GM12891 (cell line): ENCODE data around the gene SYNPR.

Experiments used
- DNase-seq: peaks from one replicate; pipeline ENCODE4 v3.0.0; 2011; ENCODE audit warnings: low spot score; ENCODE audit not compliant: insufficient read length
- FAIRE-seq: peaks from 2 replicates; lab custom pipeline; 2011; peaks lifted over from hg19 to GRCh38; lab: Jason Lieb, UNC
- PAX5 ChIP-seq: IDR thresholded peaks from 2 replicates; pipeline ENCODE4 v1.6.1; 2011; ENCODE audit warnings: low read length, moderate library complexity, mild to moderate bottlenecking; ENCODE audit not compliant: insufficient read depth, severe bottlenecking
- POLR2A ChIP-seq: IDR thresholded peaks from 2 replicates; pipeline ENCODE4 v1.6.1; 2011; ENCODE audit warnings: low read depth, low read length, control low read depth
- POLR2AphosphoS5 ChIP-seq: IDR thresholded peaks from 2 replicates; pipeline ENCODE4 v1.6.1; 2011; ENCODE audit warnings: low read depth, low read length, control low read depth
- POU2F2 ChIP-seq: IDR thresholded peaks from 2 replicates; pipeline ENCODE4 v1.6.1; 2011; ENCODE audit warnings: low read depth, mild to moderate bottlenecking, control low read depth, low read length, moderate library complexity
- SPI1 ChIP-seq: IDR thresholded peaks from 2 replicates; pipeline ENCODE4 v1.6.1; 2011; ENCODE audit warnings: low read depth, low read length, control low read depth
- TAF1 ChIP-seq: IDR thresholded peaks from 2 replicates; pipeline ENCODE4 v1.6.1; 2011; ENCODE audit warnings: low read depth, low read length, control low read depth

The SYNPR gene

DNA sequence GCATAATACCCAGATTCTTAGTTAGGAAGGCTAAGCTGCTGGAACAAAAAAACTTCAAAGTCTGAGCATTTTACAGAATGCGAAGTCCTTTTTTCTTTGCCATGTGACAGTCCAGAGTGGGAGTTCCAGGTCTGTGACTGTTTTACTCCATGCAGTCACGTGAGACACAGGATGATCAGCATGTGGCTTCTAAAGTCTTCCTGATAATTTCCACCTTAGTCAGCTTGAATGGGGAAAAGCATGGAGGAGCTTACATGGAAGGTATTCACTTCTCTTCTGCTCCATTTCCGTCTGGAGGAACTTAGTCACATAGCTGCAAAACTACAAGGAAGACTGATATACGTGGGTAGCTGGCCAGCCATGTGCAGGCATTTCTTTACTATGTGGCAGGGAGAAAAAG, 376.1 kb downstream of the SYNPR start:
- FAIRE-seq (no peak), DNase-seq (no peak)
- TF ChIP-seq POU2F2 (no peak), PAX5 (no peak)

GRCh38 chr3:63654931-63655330, 376.8 kb downstream of the SYNPR start:
- TF ChIP-seq POU2F2 (no peak), POLR2AphosphoS5 (no peak), SPI1 (no peak), PAX5 (no peak), TAF1 (no peak), POLR2A (no peak)
- no peak for DNase-seq
- FAIRE-seq, result no peak

GRCh38 chr3:63655519-63655918, 377.4 kb downstream of the SYNPR start:
- TF ChIP-seq POLR2A, result no peak
- no peak for TF ChIP-seq POLR2AphosphoS5
- no peak for TF ChIP-seq PAX5
- no peak for TF ChIP-seq SPI1
- TF ChIP-seq POU2F2, result no peak
- no peak for TF ChIP-seq TAF1
- no peak for DNase-seq
- FAIRE-seq, result no peak

GRCh38 chr3:63656786-63657185, 378.7 kb downstream of the SYNPR start:
- DNase-seq (no peak), FAIRE-seq (no peak)
- no peak for TF ChIP-seq SPI1
- TF ChIP-seq POU2F2, result no peak
- no peak for TF ChIP-seq TAF1
- TF ChIP-seq POLR2A, result no peak
- no peak for TF ChIP-seq POLR2AphosphoS5
- TF ChIP-seq PAX5, result no peak

DNA sequence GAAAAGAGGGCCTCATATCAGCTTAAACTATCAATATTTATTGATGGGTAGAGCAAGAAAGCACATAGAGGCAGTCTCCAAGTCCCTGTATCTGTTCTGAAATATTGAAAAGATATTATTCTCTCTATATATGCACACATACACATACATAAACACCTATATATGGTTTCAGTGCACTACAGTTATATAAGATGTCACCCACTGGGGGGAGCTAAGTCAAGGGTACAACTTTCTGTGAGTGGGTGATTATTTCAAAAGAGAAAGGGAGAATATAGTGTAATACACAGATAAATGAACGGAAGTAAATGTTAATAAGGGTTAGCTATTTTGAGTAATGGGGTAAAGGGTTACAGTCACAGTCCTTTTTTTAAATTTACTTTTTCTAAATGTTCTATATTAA, 383.1 kb downstream of the SYNPR start:
- TF ChIP-seq POLR2AphosphoS5 (no peak), POU2F2 (no peak), TAF1 (no peak), PAX5 (no peak), SPI1 (no peak), POLR2A (no peak)
- FAIRE-seq, result no peak
- DNase-seq, result no peak

DNA sequence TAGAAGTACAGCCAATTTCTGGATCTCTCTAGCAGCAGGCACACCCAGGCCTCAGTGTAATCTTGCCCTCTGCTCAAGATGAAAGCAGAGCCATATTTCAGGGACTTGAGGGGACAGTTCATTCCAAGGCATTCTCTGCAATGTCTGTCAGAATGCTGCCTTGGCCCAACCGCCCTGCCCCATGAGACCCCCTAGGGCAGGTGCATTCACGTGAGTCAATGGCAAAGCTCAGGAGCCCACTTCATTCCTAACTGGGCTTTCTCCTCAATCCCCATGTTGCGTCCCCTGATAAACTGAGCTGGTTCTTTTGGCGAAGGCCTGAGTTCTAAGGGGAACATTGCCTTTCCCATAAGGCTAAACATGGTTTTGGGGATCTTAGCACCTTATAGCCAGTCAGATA, 383.9 kb downstream of the SYNPR start:
- DNase-seq, result no peak

GRCh38 chr3:63662500-63662899, 384.4 kb downstream of the SYNPR start:
- DNase-seq, result no peak
- TF ChIP-seq POLR2AphosphoS5 (no peak), POU2F2 (no peak), TAF1 (no peak)
- no peak for FAIRE-seq

More for the DNA sequence above, 383.9 kb downstream of the SYNPR start:
- no peak for FAIRE-seq
- TF ChIP-seq TAF1, result no peak
- no peak for TF ChIP-seq POLR2A
- TF ChIP-seq POLR2AphosphoS5, result no peak
- no peak for TF ChIP-seq SPI1
- TF ChIP-seq POU2F2, result no peak
- TF ChIP-seq PAX5, result no peak
